HepG2 (cell line): ENCODE results near the gene KIAA2012. TPM values are rescaled to one million over a fixed set of nuclear protein-coding genes. Genes with fewer than 3 reads are reported as not detected.

Source experiments
- ATAC-seq: fragments of 200-7000 bp; cut with Tn5 transposase; 3 replicates; pipeline ENCODE4 v1.9.1; 2020; ENCODE audit warnings: mild to moderate bottlenecking, moderate library complexity
- BruUV-seq: library from RNA; stranded (reverse); fragments of 400-500 nt; replicated peaks from 2 replicates; lab custom pipeline; 2021; lab: Mats Ljungman, UMichigan
- CTCF ChIA-PET: fragments of 300-600 bp; formaldehyde crosslinking; extraction: SDS; loops from one replicate; lab custom pipeline; 2021; ENCODE audit warnings: low total read pairs, inconsistent platforms, low intra/inter-chr PET ratio; lab: Yijun Ruan, JAX
- POLR2A ChIA-PET: fragments of 350-600 bp; sonication (Branson Sonifier 250); formaldehyde crosslinking; loops from one replicate; lab custom pipeline; 2020; ENCODE audit warnings: antibody characterized with exemption, inconsistent platforms; lab: Yijun Ruan, JAX
- DNase-seq: peaks from one replicate; pipeline ENCODE4 v3.0.0-alpha.2; 2015; ENCODE audit warnings: low spot score
- FAIRE-seq: peaks from 3 replicates; lab custom pipeline; 2011; peaks lifted over from hg19 to GRCh38; lab: Jason Lieb, UNC
- H2AFZ ChIP-seq: one replicate; pipeline ENCODE4 v1.6.1; 2011; ENCODE audit warnings: low read length, inconsistent platforms
- H3K27ac ChIP-seq: fragments of 300-600 bp; 3 replicates; pipeline ENCODE4 v1.8.0; 2011; ENCODE audit warnings: mixed run types, mild to moderate bottlenecking, mixed read lengths, low read length, inconsistent platforms; ENCODE audit not compliant: insufficient read depth; ENCODE audit errors: extremely low read length
- H3K27me3 ChIP-seq, 2 experiments: fragments of 200-600 bp in 1 of 2; 2 replicates in 1 of 2; 3 replicates in 1 of 2; pipeline versions ENCODE4 v1.6.0 to v1.8.0; 2011; ENCODE audit warnings: low read length in 2 of 2, mild to moderate bottlenecking in 2 of 2, moderate library complexity in 2 of 2, inconsistent platforms in 1 of 2; ENCODE audit not compliant: insufficient read depth in 2 of 2, control insufficient read depth in 1 of 2
- H3K36me3 ChIP-seq, 2 experiments: fragments of 200-600 bp in 1 of 2; replicated peaks in 1 of 2; 2 replicates in 1 of 2; 3 replicates in 1 of 2; pipeline versions ENCODE4 v1.5.1 to v1.8.0; 2011; ENCODE audit warnings: low read length in 2 of 2, inconsistent platforms in 1 of 2; ENCODE audit not compliant: insufficient read depth in 2 of 2, control insufficient read depth in 1 of 2
- H3K4me1 ChIP-seq: 2 replicates; pipeline ENCODE4 v1.5.1; 2012; ENCODE audit warnings: low read length, inconsistent platforms; ENCODE audit not compliant: insufficient read depth
- H3K4me2 ChIP-seq: 2 replicates; pipeline ENCODE4 v1.6.0; 2011; ENCODE audit warnings: low read depth, low read length, inconsistent platforms
- H3K4me3 ChIP-seq, 3 experiments: fragments of 200-600 bp in 1 of 3; sonication (generic), shearing (Covaris generic) in 1 of 3; replicated peaks in 1 of 3; 2 replicates each; pipeline ENCODE4 v1.5.1; 2011 to 2016; ENCODE audit warnings: low read length in 3 of 3, inconsistent platforms in 2 of 3, low read depth in 2 of 3, mild to moderate bottlenecking in 2 of 3, control low read depth in 1 of 3, mixed read lengths in 1 of 3; ENCODE audit not compliant: insufficient read depth in 1 of 3
- H3K79me2 ChIP-seq: one replicate; pipeline ENCODE4 v1.6.1; 2011; ENCODE audit warnings: low read length, inconsistent platforms; ENCODE audit not compliant: insufficient read depth
- H3K9ac ChIP-seq: 2 replicates; pipeline ENCODE4 v1.6.0; 2011; ENCODE audit warnings: mild to moderate bottlenecking, low read depth, low read length, inconsistent platforms; ENCODE audit not compliant: insufficient read depth
- H3K9me3 ChIP-seq: 2 replicates; pipeline ENCODE4 v1.5.1; 2012; ENCODE audit warnings: mild to moderate bottlenecking, low read length
- H4K20me1 ChIP-seq: 2 replicates; pipeline ENCODE4 v1.6.0; 2011; ENCODE audit warnings: inconsistent platforms, mild to moderate bottlenecking, low read length, moderate library complexity; ENCODE audit not compliant: insufficient read depth
- BORCS8-MEF2B ChIP-seq: sonication (generic); formaldehyde crosslinking; IDR thresholded peaks from 2 replicates; pipeline ENCODE4 v1.8.0; 2022; ENCODE audit warnings: mild to moderate bottlenecking, missing genetic modification reagents
- HDAC6 ChIP-seq: fragments of 200-600 bp; sonication (generic); IDR thresholded peaks from 2 replicates; pipeline ENCODE4 v1.7.0; 2017; ENCODE audit warnings: mild to moderate bottlenecking, antibody characterized with exemption, low read length, low read depth
- HNRNPH1 ChIP-seq: fragments of 200-400 bp; formaldehyde crosslinking; optimal IDR thresholded peaks from 2 replicates; pipeline ENCODE3; 2017; ENCODE audit warnings: mild to moderate bottlenecking, low read depth, low read length
- RXRA ChIP-seq: sonication (generic); formaldehyde crosslinking; IDR thresholded peaks from 2 replicates; pipeline ENCODE4 v1.5.1; 2020; ENCODE audit warnings: missing genetic modification reagents
- SMYD3 ChIP-seq: sonication (generic); formaldehyde crosslinking; IDR thresholded peaks from 2 replicates; pipeline ENCODE4 v1.8.1; 2023; ENCODE audit warnings: mild to moderate bottlenecking, missing genetic modification reagents
- SSRP1 ChIP-seq: IDR thresholded peaks from 2 replicates; pipeline ENCODE4 v1.6.1; 2016; ENCODE audit warnings: control low read depth
- ZBTB21 ChIP-seq: sonication (generic); formaldehyde crosslinking; IDR thresholded peaks from 2 replicates; pipeline ENCODE4 v1.4.0; 2020; ENCODE audit warnings: missing genetic modification reagents
- ZNF432 ChIP-seq: sonication (generic); formaldehyde crosslinking; IDR thresholded peaks from 2 replicates; pipeline ENCODE4 v1.5.0; 2020; ENCODE audit warnings: missing genetic modification reagents, mild to moderate bottlenecking, borderline replicate concordance
- ZNF670 ChIP-seq: sonication (generic); formaldehyde crosslinking; IDR thresholded peaks from 2 replicates; pipeline ENCODE4 v1.8.0; 2022; ENCODE audit warnings: mild to moderate bottlenecking, missing genetic modification reagents, borderline replicate concordance
- WGBS: methylation state at CpG from one replicate; pipeline ENCODE4 v1.1.6; 2017; ENCODE audit warnings: low lambda C conversion rate; 5-methylcytosine and 5-hydroxymethylcytosine counted together
- in situ Hi-C: cut with HindIII; loops from 2 replicates; pipeline ENCODE4 v1.10.0; 2017; ENCODE audit warnings: low pct_unique_long_range_greater_than_20kb; ENCODE audit not compliant: extremely low pct_ligation_motif_present
- intact Hi-C: fragments of 100-400 bp; cut with micrococcal nuclease; formaldehyde crosslinking; loops from one replicate; pipeline ENCODE4 v1.10.0; 2022; ENCODE audit not compliant: unreplicated experiment
- polyA plus RNA-seq, 8 experiments: library from polyadenylated mRNA; depleted of rRNA in 3 of 8; stranded (reverse) in 7 of 8; unstranded in 1 of 8; fragments of >200 nt; fragmentation: Illumina TruSeq in 4 of 8; extraction: Trizol in 4 of 8; gene quantifications; 2 replicates each; pipeline versions ENCODE4 v1.2.1 to v1.2.3, GENCODE V29; 2011 to 2016; ENCODE audit warnings: low read depth in 4 of 8, missing spikeins in 1 of 8, mixed read lengths in 1 of 8; ENCODE audit not compliant: insufficient read depth in 1 of 8
- total RNA-seq, 5 experiments: library from RNA; depleted of rRNA; stranded (reverse); fragments of >200 nt; fragmentation: Illumina TruSeq; extraction: Trizol; gene quantifications; 2 replicates each; pipeline ENCODE4 v1.2.3, GENCODE V29; 2016; ENCODE audit warnings: low read depth in 1 of 5
- TF ChIP-seq, protein P1 (sequence below): sonication (generic); formaldehyde crosslinking; IDR thresholded peaks from 2 replicates; pipeline ENCODE4 v1.5.0; 2020; ENCODE audit warnings: missing genetic modification reagents
- TF ChIP-seq, protein P2 (sequence below): sonication (generic); formaldehyde crosslinking; IDR thresholded peaks from 2 replicates; pipeline ENCODE4 v1.4.0; 2020; ENCODE audit warnings: missing genetic modification reagents

The KIAA2012 gene
- total and polyA plus RNA-seq, 2 of the 13 experiments (the other 11 are each of a cell fraction or from before 2014, with no cell fraction given): not detected

DNA sequence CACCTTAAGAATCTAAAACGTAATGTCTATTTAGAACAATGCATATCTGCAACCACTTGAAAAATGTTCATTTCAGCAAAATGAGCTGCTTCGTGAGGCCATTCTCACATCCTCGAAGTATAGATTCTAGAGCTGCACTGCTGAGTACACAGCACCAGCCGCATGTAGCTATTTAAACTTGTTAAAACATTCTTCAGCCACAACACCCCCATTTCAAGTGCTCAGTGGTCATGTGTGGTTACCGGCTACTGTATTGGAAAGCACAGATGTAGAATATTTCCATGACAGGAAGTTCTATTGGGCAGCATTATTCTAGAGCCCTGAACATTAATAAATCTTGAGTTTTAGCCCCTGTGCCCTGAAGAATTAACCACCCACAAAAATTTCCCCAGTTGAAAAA is 130.3 kb downstream of the KIAA2012 start:
- no peak overlapping the region for H3K4me3 ChIP-seq
- H3K79me2 ChIP-seq: no peaks in the 10 kb centered on the region
- no peaks in the 10 kb centered on the region for H3K27me3 ChIP-seq
- WGBS: over 99% methylated on average over 5 of the region's 5 CpGs
- FAIRE-seq: no peak
- H4K20me1 ChIP-seq: no peaks in the 10 kb centered on the region
- H3K4me2 ChIP-seq: no peak overlapping the region
- POLR2A ChIA-PET: no interaction called here
- no peak overlapping the region for H3K27ac ChIP-seq
- H3K36me3 ChIP-seq: peaks cover 5 to 29% of the 10 kb centered on the region in 2 experiments; a peak in 4 of 5 replicates
- TF ChIP-seq, protein P1, sequence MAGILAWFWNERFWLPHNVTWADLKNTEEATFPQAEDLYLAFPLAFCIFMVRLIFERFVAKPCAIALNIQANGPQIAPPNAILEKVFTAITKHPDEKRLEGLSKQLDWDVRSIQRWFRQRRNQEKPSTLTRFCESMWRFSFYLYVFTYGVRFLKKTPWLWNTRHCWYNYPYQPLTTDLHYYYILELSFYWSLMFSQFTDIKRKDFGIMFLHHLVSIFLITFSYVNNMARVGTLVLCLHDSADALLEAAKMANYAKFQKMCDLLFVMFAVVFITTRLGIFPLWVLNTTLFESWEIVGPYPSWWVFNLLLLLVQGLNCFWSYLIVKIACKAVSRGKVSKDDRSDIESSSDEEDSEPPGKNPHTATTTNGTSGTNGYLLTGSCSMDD (CRISPR knock-in tag): no peak
- TF ChIP-seq ZBTB21 (CRISPR knock-in tag) (no peak), RXRA (CRISPR knock-in tag) (no peak), SMYD3 (no peak), HDAC6 (no peak), BORCS8-MEF2B (CRISPR knock-in tag) (no peak), ZNF432 (CRISPR knock-in tag) (no peak), HNRNPH1 (no peak), ZNF670 (no peak), SSRP1 (no peak)
- TF ChIP-seq, protein P2, sequence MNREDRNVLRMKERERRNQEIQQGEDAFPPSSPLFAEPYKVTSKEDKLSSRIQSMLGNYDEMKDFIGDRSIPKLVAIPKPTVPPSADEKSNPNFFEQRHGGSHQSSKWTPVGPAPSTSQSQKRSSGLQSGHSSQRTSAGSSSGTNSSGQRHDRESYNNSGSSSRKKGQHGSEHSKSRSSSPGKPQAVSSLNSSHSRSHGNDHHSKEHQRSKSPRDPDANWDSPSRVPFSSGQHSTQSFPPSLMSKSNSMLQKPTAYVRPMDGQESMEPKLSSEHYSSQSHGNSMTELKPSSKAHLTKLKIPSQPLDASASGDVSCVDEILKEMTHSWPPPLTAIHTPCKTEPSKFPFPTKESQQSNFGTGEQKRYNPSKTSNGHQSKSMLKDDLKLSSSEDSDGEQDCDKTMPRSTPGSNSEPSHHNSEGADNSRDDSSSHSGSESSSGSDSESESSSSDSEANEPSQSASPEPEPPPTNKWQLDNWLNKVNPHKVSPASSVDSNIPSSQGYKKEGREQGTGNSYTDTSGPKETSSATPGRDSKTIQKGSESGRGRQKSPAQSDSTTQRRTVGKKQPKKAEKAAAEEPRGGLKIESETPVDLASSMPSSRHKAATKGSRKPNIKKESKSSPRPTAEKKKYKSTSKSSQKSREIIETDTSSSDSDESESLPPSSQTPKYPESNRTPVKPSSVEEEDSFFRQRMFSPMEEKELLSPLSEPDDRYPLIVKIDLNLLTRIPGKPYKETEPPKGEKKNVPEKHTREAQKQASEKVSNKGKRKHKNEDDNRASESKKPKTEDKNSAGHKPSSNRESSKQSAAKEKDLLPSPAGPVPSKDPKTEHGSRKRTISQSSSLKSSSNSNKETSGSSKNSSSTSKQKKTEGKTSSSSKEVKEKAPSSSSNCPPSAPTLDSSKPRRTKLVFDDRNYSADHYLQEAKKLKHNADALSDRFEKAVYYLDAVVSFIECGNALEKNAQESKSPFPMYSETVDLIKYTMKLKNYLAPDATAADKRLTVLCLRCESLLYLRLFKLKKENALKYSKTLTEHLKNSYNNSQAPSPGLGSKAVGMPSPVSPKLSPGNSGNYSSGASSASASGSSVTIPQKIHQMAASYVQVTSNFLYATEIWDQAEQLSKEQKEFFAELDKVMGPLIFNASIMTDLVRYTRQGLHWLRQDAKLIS (CRISPR knock-in tag): no peak
- TF ChIP-seq, all 625 proteins: peak for 0
- no TSS peak for BruUV-seq
- in situ Hi-C loops (no loop called here), intact Hi-C loops (no loop called here)
- no peaks in the 10 kb centered on the region for H3K9me3 ChIP-seq
- no peak overlapping the region for H2AFZ ChIP-seq
- DNase-seq (no peak), ATAC-seq (no peak)
- H3K9ac ChIP-seq: no peak overlapping the region
- H3K4me1 ChIP-seq: no peaks in the 10 kb centered on the region
- CTCF ChIA-PET: no interaction called here
